ENCODE results near the gene P4HA3.

The P4HA3 gene

GRCh38 chr11:74225565-74225964 lies 85.9 kb downstream of the P4HA3 start:
- TF ChIP-seq CTCF (IDR thresholded peaks at IDR 0.05; ENCODE audit: poor library complexity, severe bottlenecking), result no peak
- H3K27me3 ChIP-seq (ENCODE audit: insufficient read depth, poor library complexity, severe bottlenecking), result no peaks in the 10 kb centered on the region
- ATAC-seq (ENCODE audit: low read depth), result no peak
- H3K27ac ChIP-seq (ENCODE audit: poor library complexity, severe bottlenecking), result no peak overlapping the region
- peaks cover 23% of the 10 kb centered on the region for H3K36me3 ChIP-seq (ENCODE audit: low read depth)
- H3K4me3 ChIP-seq (ENCODE audit: severe bottlenecking), result no peak overlapping the region
- H3K9me3 ChIP-seq (ENCODE audit: severe bottlenecking), result no peaks in the 10 kb centered on the region
- no peaks in the 10 kb centered on the region for H3K4me1 ChIP-seq (ENCODE audit: insufficient read depth, poor library complexity, severe bottlenecking)
- DNase-seq (ENCODE audit: low spot score), result no peak

- H3K4me3 ChIP-seq (ENCODE audit: severe bottlenecking), result no peak overlapping the region
- H3K36me3 ChIP-seq (ENCODE audit: low read depth), result peaks cover 18% of the 10 kb centered on the region
- no peak for ATAC-seq (ENCODE audit: low read depth)
- H3K9me3 ChIP-seq (ENCODE audit: severe bottlenecking), result no peaks in the 10 kb centered on the region
- DNase-seq (ENCODE audit: low spot score), result no peak
- H3K27me3 ChIP-seq (ENCODE audit: insufficient read depth, poor library complexity, severe bottlenecking), result no peaks in the 10 kb centered on the region
- no peak for TF ChIP-seq CTCF (IDR thresholded peaks at IDR 0.05; ENCODE audit: poor library complexity, severe bottlenecking)
- H3K27ac ChIP-seq (ENCODE audit: poor library complexity, severe bottlenecking), result no peak overlapping the region
- no peaks in the 10 kb centered on the region for H3K4me1 ChIP-seq (ENCODE audit: insufficient read depth, poor library complexity, severe bottlenecking)
Observed at GRCh38 chr11:74221816-74222215, 89.6 kb downstream of the P4HA3 start.

- Histone ChIP-seq H3K27ac (ENCODE audit: poor library complexity, severe bottlenecking) (no peak overlapping the region), H3K9me3 (ENCODE audit: severe bottlenecking) (no peaks in the 10 kb centered on the region), H3K36me3 (ENCODE audit: low read depth) (peaks cover 17% of the 10 kb centered on the region), H3K4me3 (ENCODE audit: severe bottlenecking) (no peak overlapping the region), H3K27me3 (ENCODE audit: insufficient read depth, poor library complexity, severe bottlenecking) (no peaks in the 10 kb centered on the region), H3K4me1 (ENCODE audit: insufficient read depth, poor library complexity, severe bottlenecking) (no peaks in the 10 kb centered on the region)
- ATAC-seq (ENCODE audit: low read depth), result no peak
- TF ChIP-seq CTCF (IDR thresholded peaks at IDR 0.05; ENCODE audit: poor library complexity, severe bottlenecking), result no peak
- no peak for DNase-seq (ENCODE audit: low spot score)
Observed at GRCh38 chr11:74220376-74220775, 91.1 kb downstream of the P4HA3 start.

All from RWPE2 (cell line).